NCI-H2107 treated with DMSO at 0.1 percent for 48 hours (cell line): ENCODE results near the gene GDF10.

ENCODE experiments used
- DNase-seq: peaks from one replicate; lab custom pipeline; 2025; ENCODE audit not compliant: unreplicated experiment; lab: John Stamatoyannopoulos, UW

GDF10 gene

DNA sequence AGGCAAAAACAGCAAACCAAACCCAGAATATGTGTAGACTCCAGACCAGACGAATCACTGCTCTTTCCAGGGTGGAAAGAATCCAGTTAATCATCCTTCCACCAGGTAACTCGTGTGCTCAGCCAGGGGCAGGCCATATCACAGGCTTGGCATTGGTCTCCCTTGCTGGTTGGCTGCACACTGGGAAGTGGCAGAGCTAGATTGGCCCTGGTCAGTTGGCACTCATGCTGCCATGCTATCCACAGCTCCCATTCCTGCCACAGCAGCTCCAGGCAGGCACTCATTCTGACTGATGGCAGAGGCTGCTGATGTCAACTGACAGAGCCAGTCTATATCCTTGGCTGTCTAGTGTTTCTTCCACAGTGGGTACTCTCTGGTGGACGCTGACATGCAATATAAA is 9.7 kb upstream of the GDF10 start:
- no peak for DNase-seq

DNA sequence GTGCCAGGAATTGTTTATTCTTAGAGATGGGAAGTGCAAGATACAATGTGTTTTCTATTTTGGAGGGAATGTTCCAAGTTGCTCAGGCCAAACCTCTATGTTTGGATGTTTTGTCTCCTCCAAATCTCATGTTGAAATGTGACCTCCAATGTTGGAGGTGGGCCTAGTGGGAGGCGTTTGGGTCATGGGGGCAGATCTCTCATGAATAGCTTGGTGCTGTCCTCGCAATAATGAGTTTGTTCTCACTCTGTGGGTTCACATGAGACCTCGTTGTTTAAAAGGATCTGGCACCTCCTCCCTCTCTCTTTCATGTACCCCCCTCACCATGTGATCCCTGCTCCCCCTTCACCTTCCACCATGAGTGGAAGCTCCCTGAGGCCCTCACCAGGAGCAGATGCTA is 8.3 kb upstream of the GDF10 start:
- DNase-seq: no peak

DNA sequence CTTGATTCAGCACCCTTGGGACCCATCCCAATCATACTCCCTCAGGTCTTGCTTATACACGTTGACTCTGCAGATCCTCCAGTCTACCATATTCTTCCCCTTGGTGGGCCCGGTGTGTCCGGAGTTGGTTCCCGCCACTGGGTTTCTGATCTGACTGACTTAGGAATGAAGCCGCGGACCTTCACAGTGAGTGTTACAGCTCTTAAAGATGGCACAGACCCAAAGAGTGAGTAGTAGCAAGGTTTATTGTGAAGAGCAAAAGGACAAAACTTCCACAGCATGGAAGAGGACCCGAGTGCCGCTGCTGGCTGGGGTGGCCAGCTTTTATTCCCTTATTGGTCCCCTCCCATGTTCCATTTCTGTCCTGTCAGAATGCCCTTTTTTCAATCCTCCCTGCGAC is 5.9 kb upstream of the GDF10 start:
- no peak for DNase-seq

DNA sequence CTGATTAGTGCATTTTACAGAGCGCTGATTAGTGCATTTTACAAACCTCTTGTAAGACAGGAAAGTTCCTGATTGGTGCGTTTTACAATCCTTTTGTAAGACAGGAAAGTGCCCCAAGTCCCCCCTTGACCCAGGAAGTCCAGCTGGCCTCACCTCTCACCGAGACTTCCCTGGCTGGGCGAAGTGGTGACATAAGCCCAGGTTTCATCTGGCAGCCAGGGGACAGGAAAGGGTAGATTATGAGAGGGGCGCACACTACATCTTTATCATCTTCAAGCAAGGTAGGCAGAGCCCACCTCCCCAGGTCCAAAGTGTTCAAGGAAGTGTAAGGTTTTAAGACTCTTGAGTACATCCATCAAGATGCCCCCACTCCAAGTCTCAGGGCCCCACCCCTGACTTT is 5.5 kb upstream of the GDF10 start:
- DNase-seq: no peak

DNA sequence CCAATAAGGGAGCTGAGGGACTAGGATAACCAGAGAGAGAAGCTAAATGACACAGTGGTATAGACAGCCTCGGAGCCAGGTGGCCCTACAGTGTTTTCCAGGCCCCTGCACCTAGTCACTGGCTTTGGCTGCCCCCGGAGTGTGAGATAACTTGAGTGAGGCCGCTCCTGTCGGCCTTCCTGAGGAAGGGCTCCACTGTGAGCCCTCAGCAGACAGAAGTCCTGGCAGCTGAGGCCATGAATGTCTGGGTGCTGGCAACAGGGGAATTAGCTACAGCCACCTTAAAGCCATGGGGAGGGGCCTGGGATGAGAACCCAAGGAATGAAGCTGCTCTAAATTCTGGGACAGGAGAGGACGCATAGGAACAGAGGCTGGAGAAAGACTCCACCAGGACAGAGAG is 4.6 kb upstream of the GDF10 start:
- DNase-seq: no peak

DNA sequence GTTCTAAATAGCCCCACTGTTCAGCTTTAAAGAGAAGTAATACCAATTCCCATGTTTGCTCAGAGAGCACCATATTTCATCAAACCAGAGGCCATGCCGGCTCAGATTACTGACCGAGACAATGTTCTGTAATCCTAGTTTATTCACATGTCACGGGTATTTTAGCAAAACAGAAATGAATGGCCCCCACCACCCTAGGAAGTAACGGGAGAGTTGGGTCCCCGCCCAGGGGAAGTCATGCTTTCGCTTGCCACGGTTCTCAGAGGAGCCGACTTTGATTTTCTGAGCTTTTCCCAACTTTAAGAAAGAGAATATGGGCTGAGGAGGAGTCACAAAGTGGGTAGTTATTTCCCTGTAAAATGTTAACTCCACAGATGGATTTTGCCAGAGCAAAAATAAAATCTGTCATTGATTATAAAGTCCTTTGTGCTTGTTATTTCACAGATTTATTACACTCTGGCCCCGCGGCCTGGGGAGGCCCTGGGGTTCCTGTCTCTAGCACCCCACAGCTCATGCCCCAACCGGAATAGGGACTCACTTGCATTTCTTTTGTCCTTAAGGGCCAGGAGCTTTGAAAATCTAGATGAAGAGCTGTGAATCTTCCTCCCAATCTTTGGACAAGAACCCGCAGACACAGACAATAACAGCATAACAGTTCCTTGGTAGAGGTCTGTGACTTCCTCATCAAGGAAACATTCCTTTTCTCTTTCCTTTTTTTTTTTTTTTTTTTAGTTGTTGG is 3.7 kb upstream of the GDF10 start:
- DNase-seq: no peak

DNA sequence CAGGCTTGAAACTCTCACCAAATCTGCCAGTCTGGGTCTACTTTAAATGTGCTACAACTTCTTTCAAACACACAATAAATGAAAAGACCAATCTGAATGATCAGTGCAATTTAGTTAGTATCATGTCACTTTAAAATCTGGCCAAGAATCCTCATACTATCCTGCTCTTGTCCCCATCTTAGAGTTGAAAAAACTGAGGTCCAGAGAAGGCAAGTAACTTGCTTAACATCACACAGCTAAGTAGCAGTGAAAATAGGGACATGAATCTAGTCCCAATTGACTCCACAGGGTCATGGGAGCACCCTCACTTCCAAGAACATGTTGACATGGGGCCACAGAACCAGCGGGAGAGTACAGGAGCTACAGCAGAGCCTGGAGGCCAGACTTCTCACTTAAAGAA is 3.1 kb upstream of the GDF10 start:
- no peak for DNase-seq

DNA sequence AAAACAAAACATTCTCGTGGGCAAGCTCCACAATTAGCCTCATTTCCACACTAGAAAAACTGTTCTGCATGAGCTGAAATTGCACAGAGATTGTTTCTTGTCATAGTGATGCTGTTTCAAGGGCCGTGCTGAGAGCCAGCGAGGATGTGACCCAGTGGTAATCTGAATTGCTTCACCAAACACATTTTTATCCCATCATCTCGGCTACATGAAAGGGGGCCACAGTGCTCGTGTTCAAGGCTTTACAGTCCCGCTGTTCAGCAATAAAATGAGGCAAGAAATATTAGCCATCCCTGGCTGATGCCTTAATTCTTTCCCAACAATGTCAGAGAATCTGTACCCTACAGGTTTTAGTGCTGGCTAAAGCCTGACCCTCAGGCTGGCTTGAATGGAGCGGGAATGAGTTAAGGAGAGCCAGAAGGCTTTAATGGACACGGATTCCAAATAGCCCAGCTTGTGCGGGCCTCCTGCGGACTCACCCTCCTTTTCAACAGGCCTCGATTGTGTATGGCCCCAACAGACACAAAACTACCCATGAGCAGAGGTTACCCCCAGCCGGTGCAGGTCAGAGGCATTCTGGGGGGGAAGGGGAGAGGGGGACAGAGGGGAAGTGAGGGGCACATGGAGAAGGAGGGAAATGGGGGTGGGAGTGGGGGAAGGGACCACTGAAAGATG is 2.0 kb upstream of the GDF10 start:
- no peak for DNase-seq

DNA sequence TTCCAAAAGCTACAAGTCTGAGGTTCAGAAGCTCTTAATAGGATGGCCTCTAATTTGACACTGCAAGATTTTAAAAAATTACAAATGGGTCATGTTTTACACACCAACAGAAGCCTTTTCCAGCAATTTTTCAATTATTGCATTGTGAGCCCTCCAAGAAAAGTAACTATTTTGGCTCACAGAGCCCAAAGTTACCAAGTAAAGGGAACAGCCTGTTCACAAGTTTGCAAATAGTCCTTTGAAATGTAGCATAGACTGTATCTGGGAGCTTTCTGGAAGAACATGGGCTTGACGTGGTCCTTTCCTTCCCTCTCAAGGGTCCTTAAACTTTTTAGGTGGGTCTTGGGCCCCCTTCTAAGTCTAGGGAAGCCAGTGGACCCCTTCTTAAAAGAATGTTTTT is 1.3 kb upstream of the GDF10 start:
- DNase-seq: no peak

DNA sequence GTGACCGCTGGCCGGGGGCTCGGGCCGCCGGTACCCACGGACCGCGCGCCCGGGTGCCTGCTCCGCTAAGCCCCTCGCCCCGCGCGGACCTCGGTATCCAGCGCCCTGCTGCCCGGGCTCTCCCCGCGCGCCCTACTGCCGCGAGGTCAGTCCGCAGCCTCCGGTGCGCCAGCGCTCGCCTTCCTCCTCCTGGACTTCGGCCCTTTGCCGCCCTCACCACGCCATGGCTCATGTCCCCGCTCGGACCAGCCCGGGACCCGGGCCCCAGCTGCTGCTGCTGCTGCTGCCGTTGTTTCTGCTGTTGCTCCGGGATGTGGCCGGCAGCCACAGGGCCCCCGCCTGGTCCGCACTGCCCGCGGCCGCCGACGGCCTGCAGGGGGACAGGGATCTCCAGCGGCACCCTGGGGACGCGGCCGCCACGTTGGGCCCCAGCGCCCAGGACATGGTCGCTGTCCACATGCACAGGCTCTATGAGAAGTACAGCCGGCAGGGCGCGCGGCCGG is 483 bp downstream of the GDF10 start:
- no peak for DNase-seq

DNA sequence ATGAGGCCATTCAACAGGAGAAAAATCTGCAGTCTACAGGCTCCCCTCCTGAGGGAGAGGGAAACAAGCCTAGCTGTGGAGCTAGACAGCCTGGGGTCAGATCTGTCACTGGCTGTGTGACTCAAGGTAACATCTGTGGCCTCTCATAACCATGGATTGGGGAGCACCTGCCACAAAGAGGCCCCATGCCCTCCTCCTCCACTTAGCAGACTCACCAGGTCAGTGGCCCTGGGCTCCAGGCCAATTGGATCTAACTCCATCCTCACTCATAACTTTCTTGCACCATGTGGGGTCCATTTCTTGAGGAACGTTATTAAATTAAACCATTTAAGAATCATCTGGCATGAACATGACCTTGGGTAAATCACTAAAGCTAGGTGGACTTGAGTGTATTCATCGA is 1.8 kb downstream of the GDF10 start:
- no peak for DNase-seq

DNA sequence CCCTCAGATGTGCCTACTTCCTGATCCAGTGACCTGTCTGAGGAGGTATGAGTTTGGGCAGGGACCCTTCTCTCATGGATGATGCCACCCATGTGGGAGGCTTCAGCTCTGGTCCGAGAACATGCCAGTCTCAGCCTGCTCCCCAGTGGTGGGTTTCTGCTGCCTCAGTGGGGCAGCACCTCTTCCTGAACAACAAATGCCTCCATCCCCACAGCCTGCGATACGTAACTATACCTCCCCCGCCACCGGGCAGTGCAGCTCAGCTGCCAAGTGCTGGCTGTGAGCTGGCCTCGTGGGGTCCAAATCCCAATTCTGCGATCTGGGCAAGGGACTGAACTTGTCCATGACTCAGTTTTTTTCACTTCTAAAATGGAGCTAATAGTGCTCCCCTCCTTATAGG is 3.1 kb downstream of the GDF10 start:
- DNase-seq: no peak

DNA sequence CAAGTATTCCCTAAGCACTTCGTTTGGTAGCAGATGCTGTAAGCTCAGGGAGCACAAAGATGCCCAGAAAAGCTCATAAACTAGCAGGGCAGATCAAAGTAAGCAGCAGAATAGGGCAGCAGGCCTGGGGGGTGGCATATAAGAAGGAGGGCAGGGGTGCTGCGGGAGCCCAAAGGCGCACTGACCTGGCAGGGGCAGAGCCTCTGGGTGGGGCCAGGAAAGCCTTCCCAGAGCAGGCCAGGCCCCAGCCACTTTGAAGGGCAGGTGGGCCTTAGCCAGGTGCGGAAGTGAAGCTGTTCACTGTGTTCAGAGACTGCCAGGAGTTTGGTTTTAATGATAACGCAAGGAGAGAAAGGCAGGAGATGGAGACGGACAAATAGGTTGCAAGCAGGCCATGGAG is 3.9 kb downstream of the GDF10 start:
- no peak for DNase-seq

DNA sequence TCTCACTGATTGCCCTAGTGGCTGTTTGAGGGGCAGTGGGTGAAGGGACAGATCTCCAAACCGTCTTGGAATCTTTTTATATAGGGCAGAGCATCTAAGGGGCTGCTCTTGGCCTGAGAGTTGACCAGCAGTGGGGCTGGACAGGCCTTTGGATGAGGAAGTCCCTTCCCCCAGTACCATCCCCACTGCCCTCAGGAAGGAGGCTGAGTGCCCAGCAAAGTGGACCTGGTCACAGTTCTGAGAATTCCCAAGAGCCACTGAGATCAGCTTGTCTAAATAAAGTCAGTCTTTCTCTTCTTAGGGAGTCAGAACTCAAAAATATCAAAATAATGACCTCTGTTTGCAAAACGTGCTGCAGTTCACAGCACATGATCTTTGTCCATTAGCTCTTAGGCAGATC is 5.6 kb downstream of the GDF10 start:
- no peak for DNase-seq

DNA sequence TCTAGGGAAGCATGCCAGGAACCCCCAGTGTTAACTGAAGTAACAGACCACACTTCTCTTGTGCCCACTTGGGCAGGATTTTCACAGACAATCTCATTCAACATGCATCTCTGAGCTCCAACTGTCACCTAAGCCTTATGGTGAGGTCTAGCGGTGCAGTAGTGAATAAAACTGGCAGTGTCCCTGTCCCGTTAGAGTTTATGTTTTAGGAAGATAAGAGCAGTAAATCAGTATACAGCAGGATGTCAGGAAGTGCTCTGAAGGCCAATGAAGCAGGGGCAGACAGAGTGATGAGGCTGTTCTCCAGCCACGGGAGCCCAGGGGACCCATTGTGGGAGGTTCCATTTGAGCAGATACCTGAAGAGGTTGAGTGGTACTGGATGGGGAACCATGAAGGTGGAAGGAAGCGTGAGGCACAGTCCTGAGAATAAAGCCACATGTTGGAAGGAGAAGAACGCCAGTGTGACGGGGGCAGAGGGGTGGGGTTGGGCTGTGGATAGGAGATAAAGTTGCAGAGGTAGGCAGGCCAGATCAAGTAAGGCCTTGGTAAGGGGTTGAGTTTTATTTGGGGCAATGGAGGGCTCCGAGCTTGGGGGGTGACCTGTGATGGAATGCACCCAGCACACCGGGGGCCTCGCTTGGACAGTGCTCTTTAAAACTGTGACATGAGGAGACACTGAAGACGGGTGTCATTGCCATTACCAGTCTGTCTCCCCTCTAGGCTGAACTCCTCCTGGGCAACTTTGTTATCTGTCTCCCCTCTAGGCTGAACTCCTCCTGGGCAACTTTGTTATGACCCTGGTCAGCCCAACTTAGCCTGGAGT is 6.6 kb downstream of the GDF10 start:
- DNase-seq: no peak

DNA sequence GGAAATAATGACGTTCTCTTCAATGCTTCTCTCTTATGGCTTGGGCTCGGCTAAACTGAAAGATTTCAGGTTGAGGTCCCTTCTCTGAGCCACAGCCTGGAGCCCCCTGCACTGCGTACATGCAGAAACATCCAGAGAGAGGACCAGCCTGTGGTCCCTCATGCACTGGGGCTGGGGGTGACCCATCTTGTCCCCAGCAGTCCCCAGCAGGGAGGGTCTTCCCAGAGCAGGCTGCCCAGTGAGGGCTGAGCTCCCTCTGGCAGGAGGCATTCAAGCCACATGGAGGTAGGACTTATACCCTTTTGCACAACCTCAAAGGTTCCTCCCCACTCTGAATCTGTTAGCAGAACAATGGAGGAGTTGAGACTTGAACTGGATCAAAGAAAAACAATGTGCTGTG is 7.4 kb downstream of the GDF10 start:
- no peak for DNase-seq

DNA sequence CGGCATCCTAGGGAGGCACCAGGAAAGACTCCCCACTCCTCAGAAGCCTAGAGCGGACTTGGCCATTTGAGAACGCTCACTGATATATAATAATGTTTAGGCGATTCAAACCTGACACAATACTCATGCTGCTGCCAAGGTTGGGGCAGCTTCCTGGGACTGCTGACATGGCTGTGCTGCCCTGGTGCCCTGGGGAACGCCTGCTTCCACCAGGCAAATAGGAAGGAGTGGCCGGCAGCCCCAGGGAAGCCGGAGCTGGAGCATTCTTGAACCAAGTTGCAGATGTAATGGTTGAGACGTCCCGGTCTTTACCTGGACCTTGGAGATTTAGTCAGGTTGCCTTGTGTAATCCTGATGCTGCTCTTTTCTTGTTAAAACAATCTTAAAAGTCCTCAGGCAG is 8.8 kb downstream of the GDF10 start:
- DNase-seq: no peak

DNA sequence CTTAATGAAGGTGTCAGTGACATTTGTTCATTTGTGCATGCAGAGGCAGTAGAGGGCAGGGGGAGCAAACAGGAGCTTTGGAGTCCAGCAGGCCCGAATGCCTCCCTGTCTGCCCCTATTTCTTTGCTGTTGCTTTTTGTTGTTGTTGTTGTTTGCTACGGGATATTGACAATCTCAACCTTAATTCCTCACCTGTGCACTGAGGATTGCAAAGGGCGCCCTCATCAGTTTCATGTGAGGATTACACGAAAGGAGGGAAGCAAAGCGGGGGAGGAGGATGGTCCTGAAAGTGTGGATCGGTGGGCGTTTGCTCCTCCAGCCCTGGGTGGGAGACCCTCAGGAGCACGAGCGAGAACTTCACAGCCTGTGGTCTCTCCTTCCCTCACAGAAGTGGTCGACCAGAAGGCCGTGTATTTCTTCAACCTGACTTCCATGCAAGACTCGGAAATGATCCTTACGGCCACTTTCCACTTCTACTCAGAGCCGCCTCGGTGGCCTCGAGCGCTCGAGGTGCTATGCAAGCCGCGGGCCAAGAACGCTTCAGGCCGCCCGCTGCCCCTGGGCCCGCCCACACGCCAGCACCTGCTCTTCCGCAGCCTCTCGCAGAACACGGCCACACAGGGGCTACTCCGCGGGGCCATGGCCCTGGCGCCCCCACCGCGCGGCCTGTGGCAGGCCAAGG is 9.6 kb downstream of the GDF10 start:
- no peak for DNase-seq

DNA sequence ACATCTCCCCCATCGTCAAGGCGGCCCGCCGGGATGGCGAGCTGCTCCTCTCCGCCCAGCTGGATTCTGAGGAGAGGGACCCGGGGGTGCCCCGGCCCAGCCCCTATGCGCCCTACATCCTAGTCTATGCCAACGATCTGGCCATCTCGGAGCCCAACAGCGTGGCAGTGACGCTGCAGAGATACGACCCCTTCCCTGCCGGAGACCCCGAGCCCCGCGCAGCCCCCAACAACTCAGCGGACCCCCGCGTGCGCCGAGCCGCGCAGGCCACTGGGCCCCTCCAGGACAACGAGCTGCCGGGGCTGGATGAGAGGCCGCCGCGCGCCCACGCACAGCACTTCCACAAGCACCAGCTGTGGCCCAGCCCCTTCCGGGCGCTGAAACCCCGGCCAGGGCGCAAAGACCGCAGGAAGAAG is 10.1 kb downstream of the GDF10 start:
- no peak for DNase-seq

DNA sequence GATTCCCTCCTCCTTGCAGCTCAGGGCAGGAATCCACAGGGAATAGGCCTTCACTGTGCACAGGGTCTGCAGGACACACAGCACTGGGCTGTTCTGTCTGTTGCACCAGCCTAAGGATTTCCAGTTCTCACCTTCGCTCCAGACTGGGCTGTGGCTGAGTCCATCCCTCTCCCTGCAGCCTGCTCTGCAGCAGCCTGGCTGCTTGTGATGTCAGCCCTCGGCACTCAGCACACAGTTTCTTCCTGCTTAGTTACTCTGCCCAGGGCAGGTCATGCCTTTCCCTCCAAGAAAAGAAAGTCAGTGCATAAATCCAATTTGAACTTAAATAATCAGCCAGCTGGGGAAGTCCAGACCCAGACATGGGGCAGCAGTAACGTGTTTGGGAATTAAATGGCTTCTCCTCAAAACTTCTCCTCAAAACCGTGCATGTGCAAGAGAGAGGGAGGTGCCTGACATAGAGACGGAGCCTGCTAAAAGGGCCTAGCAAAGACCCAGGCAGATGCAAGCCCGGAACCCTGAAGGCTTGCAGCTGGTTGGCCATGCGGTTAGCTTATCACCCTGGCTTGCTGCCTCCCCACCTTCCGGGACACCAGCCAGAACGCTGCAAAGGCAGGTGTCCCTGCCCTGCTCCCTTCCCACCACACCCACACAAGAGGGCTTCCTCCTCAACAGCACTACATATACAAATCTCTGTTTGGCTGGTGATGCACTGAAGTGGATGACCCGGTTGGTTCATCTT is 11.4 kb downstream of the GDF10 start:
- peak; percentile 1 for DNase-seq
